ENCODE measurements around the gene CLK3.

- no peak for TF ChIP-seq CTCF (IDR thresholded peaks at IDR 0.05; ENCODE audit: insufficient read depth, low read length)
- TF ChIP-seq, protein P1, sequence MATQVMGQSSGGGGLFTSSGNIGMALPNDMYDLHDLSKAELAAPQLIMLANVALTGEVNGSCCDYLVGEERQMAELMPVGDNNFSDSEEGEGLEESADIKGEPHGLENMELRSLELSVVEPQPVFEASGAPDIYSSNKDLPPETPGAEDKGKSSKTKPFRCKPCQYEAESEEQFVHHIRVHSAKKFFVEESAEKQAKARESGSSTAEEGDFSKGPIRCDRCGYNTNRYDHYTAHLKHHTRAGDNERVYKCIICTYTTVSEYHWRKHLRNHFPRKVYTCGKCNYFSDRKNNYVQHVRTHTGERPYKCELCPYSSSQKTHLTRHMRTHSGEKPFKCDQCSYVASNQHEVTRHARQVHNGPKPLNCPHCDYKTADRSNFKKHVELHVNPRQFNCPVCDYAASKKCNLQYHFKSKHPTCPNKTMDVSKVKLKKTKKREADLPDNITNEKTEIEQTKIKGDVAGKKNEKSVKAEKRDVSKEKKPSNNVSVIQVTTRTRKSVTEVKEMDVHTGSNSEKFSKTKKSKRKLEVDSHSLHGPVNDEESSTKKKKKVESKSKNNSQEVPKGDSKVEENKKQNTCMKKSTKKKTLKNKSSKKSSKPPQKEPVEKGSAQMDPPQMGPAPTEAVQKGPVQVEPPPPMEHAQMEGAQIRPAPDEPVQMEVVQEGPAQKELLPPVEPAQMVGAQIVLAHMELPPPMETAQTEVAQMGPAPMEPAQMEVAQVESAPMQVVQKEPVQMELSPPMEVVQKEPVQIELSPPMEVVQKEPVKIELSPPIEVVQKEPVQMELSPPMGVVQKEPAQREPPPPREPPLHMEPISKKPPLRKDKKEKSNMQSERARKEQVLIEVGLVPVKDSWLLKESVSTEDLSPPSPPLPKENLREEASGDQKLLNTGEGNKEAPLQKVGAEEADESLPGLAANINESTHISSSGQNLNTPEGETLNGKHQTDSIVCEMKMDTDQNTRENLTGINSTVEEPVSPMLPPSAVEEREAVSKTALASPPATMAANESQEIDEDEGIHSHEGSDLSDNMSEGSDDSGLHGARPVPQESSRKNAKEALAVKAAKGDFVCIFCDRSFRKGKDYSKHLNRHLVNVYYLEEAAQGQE (IDR thresholded peaks at IDR 0.05; ENCODE audit: insufficient replicate concordance, low read depth) = no peak
- TF ChIP-seq SPI1 (IDR thresholded peaks at IDR 0.05; ENCODE audit: borderline replicate concordance, low read depth) = no peak
- TF ChIP-seq GABPA (IDR thresholded peaks at IDR 0.05; ENCODE audit: low read depth) = no peak
Observed at GRCh38 chr15:74641151-74641550, 25.5 kb downstream of the CLK3 start.

All from HL-60 (cell line).